Ishikawa (cell line): ENCODE measurements around the gene TMEM30A.

Experiments used
- CEBPB ChIP-seq: IDR thresholded peaks from 2 replicates; pipeline ENCODE4 v1.6.1; 2012
- CREB1 ChIP-seq: IDR thresholded peaks from 2 replicates; pipeline ENCODE4 v1.6.1; 2012; ENCODE audit warnings: low read depth
- EGR1 ChIP-seq: IDR thresholded peaks from 2 replicates; pipeline ENCODE4 v1.6.1; 2012
- EP300 ChIP-seq: IDR thresholded peaks from 2 replicates; pipeline ENCODE4 v1.6.1; 2012; ENCODE audit warnings: borderline replicate concordance
- FOXM1 ChIP-seq: IDR thresholded peaks from 2 replicates; pipeline ENCODE4 v1.6.1; 2012; ENCODE audit warnings: low read depth, borderline replicate concordance
- NFIC ChIP-seq: IDR thresholded peaks from 2 replicates; pipeline ENCODE4 v1.6.1; 2012
- RAD21 ChIP-seq: IDR thresholded peaks from 2 replicates; pipeline ENCODE4 v1.6.1; 2012; ENCODE audit warnings: low read depth
- TAF1 ChIP-seq: IDR thresholded peaks from 2 replicates; pipeline ENCODE4 v1.6.1; 2012; ENCODE audit warnings: low read depth, mild to moderate bottlenecking
- TCF12 ChIP-seq: IDR thresholded peaks from 2 replicates; pipeline ENCODE4 v1.6.1; 2012; ENCODE audit warnings: low read depth
- TEAD4 ChIP-seq: IDR thresholded peaks from 2 replicates; pipeline ENCODE4 v1.6.1; 2012
- YY1 ChIP-seq: IDR thresholded peaks from 2 replicates; pipeline ENCODE4 v1.6.1; 2012; ENCODE audit warnings: low read depth
- ZBTB7A ChIP-seq: IDR thresholded peaks from 2 replicates; pipeline ENCODE4 v1.6.1; 2012; ENCODE audit warnings: low read depth
- TF ChIP-seq, protein P1 (sequence below): IDR thresholded peaks from 2 replicates; pipeline ENCODE4 v1.6.1; 2012; ENCODE audit warnings: low read depth, mild to moderate bottlenecking
- TF ChIP-seq, protein P2 (sequence below): IDR thresholded peaks from 2 replicates; pipeline ENCODE4 v1.6.1; 2012
- TF ChIP-seq, protein P3 (sequence below): IDR thresholded peaks from 2 replicates; pipeline ENCODE4 v1.6.1; 2012

Gene TMEM30A

DNA sequence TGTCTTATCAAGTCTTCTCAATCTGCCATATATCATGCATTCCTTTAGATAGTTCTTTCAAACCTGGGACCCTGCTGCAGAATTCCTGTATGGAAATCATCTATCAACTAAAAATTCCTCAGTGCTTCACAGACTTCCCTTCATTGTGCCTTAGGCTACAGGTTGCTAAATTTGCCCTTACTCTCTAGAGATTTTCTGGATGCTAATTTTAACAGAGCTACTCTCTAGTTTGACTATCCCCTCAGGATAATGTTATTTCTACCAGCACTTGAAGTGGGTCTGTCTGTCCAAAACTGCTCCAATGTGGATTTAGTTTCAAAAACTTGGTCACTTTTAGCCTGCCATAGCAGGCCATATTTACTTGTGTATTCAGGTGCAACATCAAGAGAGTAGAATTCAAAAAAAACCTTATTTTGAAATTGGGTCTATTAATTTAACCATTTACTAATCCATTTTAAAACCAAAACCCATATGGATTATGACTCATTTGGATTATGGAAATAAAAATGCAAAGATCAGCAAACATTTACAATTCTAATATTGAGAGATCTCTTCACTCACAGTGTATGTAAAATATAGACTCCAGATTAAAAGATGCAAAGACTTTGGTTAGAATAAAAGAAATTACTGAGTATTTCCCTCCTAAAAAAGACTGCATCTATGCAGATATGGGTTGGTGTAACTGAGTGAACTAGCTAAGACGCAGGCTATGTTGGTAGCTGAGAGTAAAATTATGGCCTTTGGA, 27.1 kb downstream of the TMEM30A start:
- TF ChIP-seq, protein P1, sequence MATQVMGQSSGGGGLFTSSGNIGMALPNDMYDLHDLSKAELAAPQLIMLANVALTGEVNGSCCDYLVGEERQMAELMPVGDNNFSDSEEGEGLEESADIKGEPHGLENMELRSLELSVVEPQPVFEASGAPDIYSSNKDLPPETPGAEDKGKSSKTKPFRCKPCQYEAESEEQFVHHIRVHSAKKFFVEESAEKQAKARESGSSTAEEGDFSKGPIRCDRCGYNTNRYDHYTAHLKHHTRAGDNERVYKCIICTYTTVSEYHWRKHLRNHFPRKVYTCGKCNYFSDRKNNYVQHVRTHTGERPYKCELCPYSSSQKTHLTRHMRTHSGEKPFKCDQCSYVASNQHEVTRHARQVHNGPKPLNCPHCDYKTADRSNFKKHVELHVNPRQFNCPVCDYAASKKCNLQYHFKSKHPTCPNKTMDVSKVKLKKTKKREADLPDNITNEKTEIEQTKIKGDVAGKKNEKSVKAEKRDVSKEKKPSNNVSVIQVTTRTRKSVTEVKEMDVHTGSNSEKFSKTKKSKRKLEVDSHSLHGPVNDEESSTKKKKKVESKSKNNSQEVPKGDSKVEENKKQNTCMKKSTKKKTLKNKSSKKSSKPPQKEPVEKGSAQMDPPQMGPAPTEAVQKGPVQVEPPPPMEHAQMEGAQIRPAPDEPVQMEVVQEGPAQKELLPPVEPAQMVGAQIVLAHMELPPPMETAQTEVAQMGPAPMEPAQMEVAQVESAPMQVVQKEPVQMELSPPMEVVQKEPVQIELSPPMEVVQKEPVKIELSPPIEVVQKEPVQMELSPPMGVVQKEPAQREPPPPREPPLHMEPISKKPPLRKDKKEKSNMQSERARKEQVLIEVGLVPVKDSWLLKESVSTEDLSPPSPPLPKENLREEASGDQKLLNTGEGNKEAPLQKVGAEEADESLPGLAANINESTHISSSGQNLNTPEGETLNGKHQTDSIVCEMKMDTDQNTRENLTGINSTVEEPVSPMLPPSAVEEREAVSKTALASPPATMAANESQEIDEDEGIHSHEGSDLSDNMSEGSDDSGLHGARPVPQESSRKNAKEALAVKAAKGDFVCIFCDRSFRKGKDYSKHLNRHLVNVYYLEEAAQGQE, result no peak
- TF ChIP-seq CREB1 (no peak), CEBPB (no peak)
- TF ChIP-seq, protein P2, sequence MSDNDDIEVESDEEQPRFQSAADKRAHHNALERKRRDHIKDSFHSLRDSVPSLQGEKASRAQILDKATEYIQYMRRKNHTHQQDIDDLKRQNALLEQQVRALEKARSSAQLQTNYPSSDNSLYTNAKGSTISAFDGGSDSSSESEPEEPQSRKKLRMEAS, result no peak

DNA sequence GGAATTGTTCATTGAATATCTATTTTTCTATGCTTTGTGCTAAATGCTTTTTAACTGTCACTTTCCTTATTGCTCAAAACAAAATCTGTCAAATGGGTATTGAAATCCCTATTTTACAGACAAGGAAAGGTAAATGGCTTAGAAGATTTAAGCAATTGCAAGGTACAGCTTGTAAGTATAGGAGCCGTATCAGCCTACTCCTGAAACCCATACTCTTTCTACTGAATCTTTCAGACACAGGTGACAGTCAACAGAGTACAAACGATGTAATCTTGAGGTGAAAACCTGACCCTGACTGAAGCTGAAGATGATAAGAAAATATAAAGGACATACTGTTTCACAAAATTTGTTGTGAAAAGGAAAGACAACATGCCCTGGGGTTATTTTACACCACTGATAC, 34.0 kb downstream of the TMEM30A start:
- TF ChIP-seq, protein P1, result no peak
- TF ChIP-seq, protein P3, sequence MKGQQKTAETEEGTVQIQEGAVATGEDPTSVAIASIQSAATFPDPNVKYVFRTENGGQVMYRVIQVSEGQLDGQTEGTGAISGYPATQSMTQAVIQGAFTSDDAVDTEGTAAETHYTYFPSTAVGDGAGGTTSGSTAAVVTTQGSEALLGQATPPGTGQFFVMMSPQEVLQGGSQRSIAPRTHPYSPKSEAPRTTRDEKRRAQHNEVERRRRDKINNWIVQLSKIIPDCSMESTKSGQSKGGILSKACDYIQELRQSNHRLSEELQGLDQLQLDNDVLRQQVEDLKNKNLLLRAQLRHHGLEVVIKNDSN, result no peak
- no peak for TF ChIP-seq EP300

DNA sequence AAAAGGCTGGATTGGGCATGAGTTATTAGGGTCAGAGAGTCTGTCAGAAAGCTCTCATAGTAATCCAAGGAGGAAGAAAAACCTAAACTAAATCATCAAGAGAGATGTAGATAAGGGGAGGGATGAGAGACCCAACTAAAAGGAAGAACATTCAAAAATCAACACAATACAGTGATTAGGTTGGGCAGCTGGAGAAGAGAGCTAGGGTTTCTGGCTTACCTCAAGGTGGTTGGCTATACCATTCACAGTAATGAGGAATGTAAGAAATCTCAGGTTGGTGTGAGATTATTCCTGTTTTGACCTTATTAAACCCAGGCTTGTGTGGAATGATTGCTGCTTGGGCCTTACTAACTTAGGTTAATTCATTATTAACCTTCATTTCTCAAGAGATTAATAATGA, 34.8 kb downstream of the TMEM30A start:
- TF ChIP-seq EP300, result no peak
- TF ChIP-seq, protein P3, result no peak

DNA sequence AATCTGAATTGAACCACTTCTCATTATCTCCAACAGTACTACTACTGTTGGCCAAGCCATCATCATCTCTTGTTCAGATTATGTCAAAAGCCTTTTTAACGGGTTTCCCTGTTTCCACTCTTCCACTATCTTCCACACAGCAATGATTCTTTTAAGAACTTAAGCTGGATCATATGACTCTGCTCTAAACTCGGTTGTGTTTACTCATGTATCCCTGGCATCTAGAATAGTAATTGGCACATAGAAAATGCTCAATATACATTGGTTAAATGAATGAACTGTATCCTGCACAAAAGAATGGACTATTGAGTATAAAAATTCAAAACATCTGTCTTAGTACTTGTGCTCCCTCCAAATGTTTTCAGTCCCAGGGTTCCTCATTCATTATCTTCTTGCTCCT, 38.2 kb downstream of the TMEM30A start:
- TF ChIP-seq, protein P2, result no peak
- TF ChIP-seq, protein P3, result no peak
- TF ChIP-seq ZBTB7A (no peak), EGR1 (no peak), NFIC (no peak), CREB1 (no peak), EP300 (no peak), YY1 (no peak), FOXM1 (no peak), TCF12 (no peak), RAD21 (no peak), TAF1 (no peak), TEAD4 (no peak), CEBPB (no peak)
- TF ChIP-seq, protein P1, result no peak

DNA sequence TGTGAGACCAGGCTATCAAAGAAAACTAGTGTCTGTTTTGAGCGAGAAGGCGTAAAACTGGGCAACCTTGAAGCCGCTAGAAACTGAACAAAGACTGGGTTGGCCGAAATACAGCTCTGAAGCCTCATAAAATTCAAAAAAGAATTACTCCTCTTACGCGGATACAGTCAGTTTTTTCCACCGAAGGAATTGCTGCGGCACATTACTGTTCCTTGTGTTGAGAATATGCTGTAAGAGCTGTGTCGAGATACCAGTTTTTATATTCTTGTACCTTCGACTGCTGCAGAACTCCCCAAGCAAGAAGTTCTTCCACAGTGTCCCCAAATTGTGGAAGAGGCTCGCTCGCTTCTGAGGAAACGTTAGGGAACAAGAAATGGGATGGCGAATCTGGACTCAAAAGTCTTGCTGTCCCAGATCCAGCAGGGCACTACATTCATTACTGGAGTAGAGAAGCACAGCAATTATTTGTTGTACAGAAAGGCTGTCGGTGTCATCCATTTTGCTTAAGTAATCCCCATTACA, 40.5 kb downstream of the TMEM30A start:
- TF ChIP-seq CEBPB, result no peak
- TF ChIP-seq, protein P1, result no peak
- TF ChIP-seq NFIC, result no peak
- TF ChIP-seq TEAD4, result no peak
- TF ChIP-seq RAD21, result no peak
- TF ChIP-seq EGR1, result no peak
- no peak for TF ChIP-seq YY1
- TF ChIP-seq FOXM1, result no peak
- no peak for TF ChIP-seq CREB1
- no peak for TF ChIP-seq EP300
